ENCODE results near the gene CPPED1.

The CPPED1 gene

DNA sequence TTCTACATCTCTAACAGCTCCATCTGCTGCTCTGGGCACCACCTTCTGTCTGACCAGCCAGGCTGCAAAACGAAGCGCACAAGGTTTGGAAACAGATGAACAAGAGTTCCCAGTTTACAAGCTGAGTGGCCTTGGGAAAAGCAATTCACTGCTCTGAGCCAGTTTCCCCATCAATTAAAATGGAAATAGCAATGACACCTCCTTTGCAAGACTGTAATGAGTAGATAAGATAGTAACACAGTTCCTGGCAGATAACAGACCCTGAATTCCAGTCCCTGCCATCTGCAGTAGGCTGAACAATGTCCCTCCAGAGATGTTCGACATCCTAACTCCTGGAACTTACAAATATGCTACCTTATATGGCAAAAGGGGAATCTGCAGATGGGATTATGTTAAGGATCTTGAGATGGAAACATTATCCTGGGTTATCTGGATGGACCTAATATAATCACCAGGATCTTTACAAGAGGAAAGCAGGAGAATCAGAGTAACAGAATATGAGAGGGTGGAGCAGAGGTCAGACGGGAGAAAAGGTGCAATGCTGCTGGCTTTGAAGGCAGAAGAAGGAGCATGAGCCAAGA lies 27.9 kb downstream of the CPPED1 start:
- no peaks in the 10 kb centered on the region for H3K4me1 ChIP-seq (ENCODE audit: control insufficient read depth, low read length)
- no peaks in the 10 kb centered on the region for H4K20me1 ChIP-seq (ENCODE audit: control insufficient read depth, insufficient read depth, low read depth, low read length)
- no peak overlapping the region for H3K27ac ChIP-seq (ENCODE audit: low read depth, low read length)
- H3K4me2 ChIP-seq (ENCODE audit: low read length), result no peak overlapping the region
- H3K9me2 ChIP-seq (replicated peaks; ENCODE audit: control insufficient read depth, low read length), result no peaks in the 10 kb centered on the region
- no peaks in the 10 kb centered on the region for H3F3A ChIP-seq (ENCODE audit: control insufficient read depth, insufficient read depth)
- no peak overlapping the region for H3K4me3 ChIP-seq (ENCODE audit: low read length)
- H3K9me3 ChIP-seq (ENCODE audit: control insufficient read depth, insufficient read depth, low read length), result no peaks in the 10 kb centered on the region
- TF ChIP-seq, protein P1, sequence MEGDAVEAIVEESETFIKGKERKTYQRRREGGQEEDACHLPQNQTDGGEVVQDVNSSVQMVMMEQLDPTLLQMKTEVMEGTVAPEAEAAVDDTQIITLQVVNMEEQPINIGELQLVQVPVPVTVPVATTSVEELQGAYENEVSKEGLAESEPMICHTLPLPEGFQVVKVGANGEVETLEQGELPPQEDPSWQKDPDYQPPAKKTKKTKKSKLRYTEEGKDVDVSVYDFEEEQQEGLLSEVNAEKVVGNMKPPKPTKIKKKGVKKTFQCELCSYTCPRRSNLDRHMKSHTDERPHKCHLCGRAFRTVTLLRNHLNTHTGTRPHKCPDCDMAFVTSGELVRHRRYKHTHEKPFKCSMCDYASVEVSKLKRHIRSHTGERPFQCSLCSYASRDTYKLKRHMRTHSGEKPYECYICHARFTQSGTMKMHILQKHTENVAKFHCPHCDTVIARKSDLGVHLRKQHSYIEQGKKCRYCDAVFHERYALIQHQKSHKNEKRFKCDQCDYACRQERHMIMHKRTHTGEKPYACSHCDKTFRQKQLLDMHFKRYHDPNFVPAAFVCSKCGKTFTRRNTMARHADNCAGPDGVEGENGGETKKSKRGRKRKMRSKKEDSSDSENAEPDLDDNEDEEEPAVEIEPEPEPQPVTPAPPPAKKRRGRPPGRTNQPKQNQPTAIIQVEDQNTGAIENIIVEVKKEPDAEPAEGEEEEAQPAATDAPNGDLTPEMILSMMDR (IDR thresholded peaks at IDR 0.05; ENCODE audit: low read depth, low read length, poor library complexity, severe bottlenecking), result no peak
- no peak for TF ChIP-seq EZH2phosphoT487 (IDR thresholded peaks at IDR 0.05; ENCODE audit: borderline replicate concordance, low read length)
- H3K79me2 ChIP-seq (ENCODE audit: control insufficient read depth, low read length), result no peaks in the 10 kb centered on the region
- no peaks in the 10 kb centered on the region for H3K27me3 ChIP-seq (ENCODE audit: control insufficient read depth, low read length)
- H3K36me3 ChIP-seq (ENCODE audit: control insufficient read depth, low read length), result no peaks in the 10 kb centered on the region

DNA sequence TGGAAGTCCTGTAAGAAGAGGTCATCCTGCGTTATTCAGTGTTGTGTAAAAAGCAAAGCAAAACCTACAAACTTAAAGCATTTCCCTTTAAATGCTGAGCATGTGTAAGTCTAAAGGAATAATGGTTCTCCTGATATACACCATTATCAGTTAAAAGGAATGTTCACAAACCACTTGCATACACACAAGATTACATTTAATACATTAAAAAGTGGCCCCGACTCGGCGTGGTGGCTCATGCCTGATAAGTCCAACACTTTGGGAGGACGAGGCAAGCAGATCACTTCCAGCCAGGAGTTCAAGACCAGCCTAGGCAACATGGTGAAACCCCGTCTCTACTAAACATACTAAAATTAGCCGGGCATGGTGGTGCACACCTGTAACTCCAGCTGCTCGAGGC lies 30.5 kb downstream of the CPPED1 start:
- H3K4me2 ChIP-seq (ENCODE audit: low read length), result no peak overlapping the region
- no peaks in the 10 kb centered on the region for H3K4me1 ChIP-seq (ENCODE audit: control insufficient read depth, low read length)
- H3K9me3 ChIP-seq (ENCODE audit: control insufficient read depth, insufficient read depth, low read length), result no peaks in the 10 kb centered on the region
- no peaks in the 10 kb centered on the region for H3K36me3 ChIP-seq (ENCODE audit: control insufficient read depth, low read length)
- H4K20me1 ChIP-seq (ENCODE audit: control insufficient read depth, insufficient read depth, low read depth, low read length), result no peaks in the 10 kb centered on the region
- H3K79me2 ChIP-seq (ENCODE audit: control insufficient read depth, low read length), result no peaks in the 10 kb centered on the region
- no peaks in the 10 kb centered on the region for H3K9me2 ChIP-seq (replicated peaks; ENCODE audit: control insufficient read depth, low read length)
- H3K27me3 ChIP-seq (ENCODE audit: control insufficient read depth, low read length), result no peaks in the 10 kb centered on the region
- TF ChIP-seq EZH2phosphoT487 (IDR thresholded peaks at IDR 0.05; ENCODE audit: borderline replicate concordance, low read length), result no peak
- TF ChIP-seq, protein P1 (IDR thresholded peaks at IDR 0.05; ENCODE audit: low read depth, low read length, poor library complexity, severe bottlenecking), result no peak
- no peak overlapping the region for H3K4me3 ChIP-seq (ENCODE audit: low read length)
- no peaks in the 10 kb centered on the region for H3F3A ChIP-seq (ENCODE audit: control insufficient read depth, insufficient read depth)
- no peak overlapping the region for H3K27ac ChIP-seq (ENCODE audit: low read depth, low read length)

DNA sequence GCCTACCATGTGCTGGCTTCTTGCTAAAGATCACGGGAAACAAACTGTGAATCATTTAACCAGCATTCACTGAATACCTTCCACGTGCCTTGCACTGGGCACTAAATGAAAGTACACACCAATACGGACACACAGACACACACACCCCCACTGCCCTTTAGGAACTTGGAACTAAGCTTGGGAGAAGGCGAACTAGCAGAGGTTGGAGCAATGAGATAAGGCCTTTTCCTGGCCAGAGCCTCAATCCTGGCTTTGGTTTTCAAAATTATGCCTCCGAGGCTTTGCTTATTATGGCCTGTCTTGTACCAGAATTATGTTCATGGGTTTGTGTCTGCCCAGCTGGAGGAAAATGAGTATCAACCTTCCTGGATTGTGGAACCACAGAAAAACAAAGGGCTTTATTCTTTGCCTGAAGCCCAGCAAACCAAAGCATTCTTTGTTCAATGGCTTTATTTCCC lies 32.3 kb downstream of the CPPED1 start:
- Histone ChIP-seq H3K4me2 (ENCODE audit: low read length) (no peak overlapping the region), H3K9me2 (replicated peaks; ENCODE audit: control insufficient read depth, low read length) (no peaks in the 10 kb centered on the region), H4K20me1 (ENCODE audit: control insufficient read depth, insufficient read depth, low read depth, low read length) (no peaks in the 10 kb centered on the region), H3K4me3 (ENCODE audit: low read length) (no peak overlapping the region), H3F3A (ENCODE audit: control insufficient read depth, insufficient read depth) (no peaks in the 10 kb centered on the region), H3K36me3 (ENCODE audit: control insufficient read depth, low read length) (no peaks in the 10 kb centered on the region), H3K9me3 (ENCODE audit: control insufficient read depth, insufficient read depth, low read length) (no peaks in the 10 kb centered on the region), H3K4me1 (ENCODE audit: control insufficient read depth, low read length) (no peaks in the 10 kb centered on the region), H3K27me3 (ENCODE audit: control insufficient read depth, low read length) (no peaks in the 10 kb centered on the region), H3K79me2 (ENCODE audit: control insufficient read depth, low read length) (no peaks in the 10 kb centered on the region), H3K27ac (ENCODE audit: low read depth, low read length) (no peak overlapping the region)
- no peak for TF ChIP-seq EZH2phosphoT487 (IDR thresholded peaks at IDR 0.05; ENCODE audit: borderline replicate concordance, low read length)
- TF ChIP-seq, protein P1 (IDR thresholded peaks at IDR 0.05; ENCODE audit: low read depth, low read length, poor library complexity, severe bottlenecking), result no peak
